Upper lobe of left lung (tissue), 4 donors: Measurements from ENCODE around the gene CD82.

Experiments used
- CTCF ChIP-seq, 6 experiments: fragments of 450-650 bp in 4 of 6; fragments of 200-600 bp in 2 of 6; sonication (generic) in 2 of 6; IDR thresholded peaks; one replicate each; pipeline ENCODE4 v1.5.1; 2016 to 2019; ENCODE audit warnings: antibody characterized with exemption in 6 of 6
- EP300 ChIP-seq, 4 donors: sonication (generic); formaldehyde crosslinking; IDR thresholded peaks; one replicate each; pipeline ENCODE4 v1.5.1; 2017; ENCODE audit warnings: antibody characterized with exemption in 4 of 4, control low read depth in 2 of 4
- POLR2A ChIP-seq, 4 donors: fragments of 450-650 bp; IDR thresholded peaks; one replicate each; pipeline ENCODE4 v1.5.1; 2016 to 2017; ENCODE audit warnings: antibody characterized with exemption in 4 of 4, mild to moderate bottlenecking in 2 of 4
- POLR2AphosphoS5 ChIP-seq, 2 donors: sonication (generic); formaldehyde crosslinking; IDR thresholded peaks; one replicate each; pipeline ENCODE4 v1.5.1; 2017; ENCODE audit warnings: antibody characterized with exemption in 2 of 2

DNA sequence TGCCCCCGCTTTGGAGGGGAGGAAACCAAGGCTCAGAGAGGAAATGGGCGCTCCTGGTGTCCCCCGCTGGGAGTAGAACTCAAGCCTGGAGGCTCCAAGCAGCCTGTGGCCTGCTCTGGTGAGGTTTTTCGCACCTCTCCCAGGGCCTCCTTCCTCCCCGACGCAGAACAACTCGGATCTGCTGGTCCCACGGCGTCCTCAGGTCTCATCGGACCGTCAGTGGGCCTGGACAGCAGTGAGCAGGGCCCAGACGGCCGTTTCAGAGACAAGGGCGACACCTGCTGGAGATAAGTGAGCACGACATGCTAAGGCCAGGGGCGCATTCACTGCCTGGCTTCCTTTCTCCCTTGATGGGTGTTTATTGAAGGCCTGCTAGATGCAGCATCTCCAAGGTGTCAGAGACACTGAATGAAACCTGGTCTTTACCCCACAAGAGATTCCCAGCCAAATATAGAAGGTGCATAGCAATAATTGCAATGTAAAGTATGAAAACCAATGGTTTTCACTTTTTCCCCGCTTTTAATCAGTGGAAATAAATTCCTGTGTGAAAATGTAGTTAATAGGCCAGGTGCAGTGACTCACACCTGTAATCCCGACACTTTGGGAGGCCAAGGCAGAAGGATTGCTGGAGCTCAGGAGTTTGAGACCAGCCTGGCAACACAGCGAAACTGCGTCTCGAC lies 26.9 kb upstream of the CD82 start:
- TF ChIP-seq POLR2A (IDR thresholded peaks at IDR 0.05) (no peak), POLR2AphosphoS5 (IDR thresholded peaks at IDR 0.05) (no peak), CTCF (IDR thresholded peaks at IDR 0.05) (peak; percentile 91 to 96 (median 94)), EP300 (IDR thresholded peaks at IDR 0.05) (no peak)
